Testis (tissue), 3 donors: Measurements from ENCODE around the gene GRID1. TPM values are rescaled to one million over a fixed set of nuclear protein-coding genes. Genes with fewer than 3 reads are reported as not detected.

Experiments used
- DNase-seq: peaks from one replicate; pipeline ENCODE4 v3.0.0-alpha.2; 2019
- H3K27ac ChIP-seq, 2 donors: fragments of 200-600 bp; sonication (generic); one replicate each; pipeline ENCODE4 v1.5.1; 2019
- H3K27me3 ChIP-seq: fragments of 200-600 bp; sonication (generic); one replicate; pipeline ENCODE4 v1.5.1; 2019
- H3K36me3 ChIP-seq: fragments of 200-600 bp; sonication (generic); one replicate; pipeline ENCODE4 v1.5.1; 2017; ENCODE audit warnings: low read depth; ENCODE audit errors: missing control alignments
- H3K4me1 ChIP-seq: fragments of 200-600 bp; sonication (generic); one replicate; pipeline ENCODE4 v1.5.1; 2019
- H3K4me3 ChIP-seq, 2 donors: fragments of 200-600 bp; sonication (generic); one replicate each; pipeline ENCODE4 v1.5.1; 2017 to 2019
- H3K9me3 ChIP-seq: fragments of 200-600 bp; sonication (generic); one replicate; pipeline ENCODE4 v1.5.1; 2017
- POLR2A ChIP-seq: fragments of 450-650 bp; IDR thresholded peaks from one replicate; pipeline ENCODE4 v1.6.1; 2017; ENCODE audit warnings: antibody characterized with exemption, mild to moderate bottlenecking, moderate library complexity
- WGBS, 2 donors: methylation state at CpG; one replicate each; pipeline ENCODE4 v1.1.5; 2018; 5-methylcytosine and 5-hydroxymethylcytosine counted together
- intact Hi-C: fragments of 100-400 bp; cut with DNase I; formaldehyde crosslinking; loops from one replicate; pipeline ENCODE4 v1.15.1; 2023; ENCODE audit warnings: low total_unique reads
- polyA plus RNA-seq: library from polyadenylated mRNA; stranded (reverse); fragments of 350-450 nt; fragmentation: Illumina TruSeq; extraction: RNeasy Lipid Tissue Mini Kit (QIAGEN cat#74804); gene quantifications from one replicate; pipeline ENCODE4 v1.2.3, GENCODE V29; 2014; ENCODE audit warnings: low read depth, low replicate concordance; ENCODE audit not compliant: insufficient read depth
- total RNA-seq, 2 donors: library from RNA; depleted of rRNA; stranded (reverse); fragments of >200 nt; gene quantifications; one replicate each; pipeline ENCODE4 v1.2.3, GENCODE V29; 2016
- TF ChIP-seq, protein P1 (sequence below), 3 experiments: fragments of 450-650 bp in 2 of 3; fragments of 200-600 bp in 1 of 3; sonication (generic) in 1 of 3; IDR thresholded peaks; one replicate each; pipeline ENCODE4 v1.5.1; 2016 to 2019; ENCODE audit warnings: antibody characterized with exemption in 3 of 3, mild to moderate bottlenecking in 2 of 3, moderate library complexity in 1 of 3

GRID1 gene
- total and polyA plus RNA-seq, 3 donors from 2014 or later, result 7.4 to 16.7 (median 8.1) TPM

DNA sequence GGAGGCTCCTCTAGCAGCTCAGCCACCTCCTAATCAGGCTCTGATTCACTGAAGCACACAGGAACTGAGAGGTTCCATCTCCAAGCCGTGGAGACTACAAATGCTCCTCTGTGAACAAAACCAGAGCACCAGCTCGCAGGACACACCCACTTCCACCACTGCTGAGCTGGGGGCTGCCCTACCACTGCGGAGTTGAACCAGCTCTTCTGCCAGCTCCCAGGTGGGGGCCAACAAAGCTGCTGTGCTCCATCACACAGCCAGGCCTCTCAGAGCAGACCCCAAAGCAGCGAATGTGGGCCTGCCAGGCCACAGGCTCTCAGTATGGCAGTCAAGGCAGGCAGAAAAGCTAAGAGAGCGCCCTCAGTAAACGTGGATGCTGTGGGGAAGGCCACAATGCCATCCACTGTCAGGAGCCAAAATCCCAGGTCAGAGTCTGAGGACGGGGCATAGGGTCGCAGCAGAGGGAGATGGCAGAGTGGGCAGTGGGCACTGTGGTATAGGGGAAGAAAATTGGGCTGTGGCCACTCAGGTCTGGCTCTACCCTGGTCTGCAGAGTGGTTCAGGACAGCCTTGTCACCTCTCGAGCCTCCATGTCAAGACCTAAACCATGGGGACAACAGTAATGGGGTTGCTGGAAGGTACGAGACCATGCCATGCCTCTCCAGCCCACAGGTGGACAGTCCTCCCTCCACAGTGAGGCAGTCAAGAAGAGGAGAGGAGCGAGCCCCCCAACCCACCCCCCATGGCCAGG lies 82.1 kb downstream of the GRID1 start:
- H3K27me3 ChIP-seq, result no peaks in the 10 kb centered on the region
- H3K4me1 ChIP-seq, result no peaks in the 10 kb centered on the region
- no peak overlapping the region for H3K27ac ChIP-seq
- TF ChIP-seq POLR2A, result no peak
- TF ChIP-seq, protein P1, sequence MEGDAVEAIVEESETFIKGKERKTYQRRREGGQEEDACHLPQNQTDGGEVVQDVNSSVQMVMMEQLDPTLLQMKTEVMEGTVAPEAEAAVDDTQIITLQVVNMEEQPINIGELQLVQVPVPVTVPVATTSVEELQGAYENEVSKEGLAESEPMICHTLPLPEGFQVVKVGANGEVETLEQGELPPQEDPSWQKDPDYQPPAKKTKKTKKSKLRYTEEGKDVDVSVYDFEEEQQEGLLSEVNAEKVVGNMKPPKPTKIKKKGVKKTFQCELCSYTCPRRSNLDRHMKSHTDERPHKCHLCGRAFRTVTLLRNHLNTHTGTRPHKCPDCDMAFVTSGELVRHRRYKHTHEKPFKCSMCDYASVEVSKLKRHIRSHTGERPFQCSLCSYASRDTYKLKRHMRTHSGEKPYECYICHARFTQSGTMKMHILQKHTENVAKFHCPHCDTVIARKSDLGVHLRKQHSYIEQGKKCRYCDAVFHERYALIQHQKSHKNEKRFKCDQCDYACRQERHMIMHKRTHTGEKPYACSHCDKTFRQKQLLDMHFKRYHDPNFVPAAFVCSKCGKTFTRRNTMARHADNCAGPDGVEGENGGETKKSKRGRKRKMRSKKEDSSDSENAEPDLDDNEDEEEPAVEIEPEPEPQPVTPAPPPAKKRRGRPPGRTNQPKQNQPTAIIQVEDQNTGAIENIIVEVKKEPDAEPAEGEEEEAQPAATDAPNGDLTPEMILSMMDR (IDR thresholded peaks at IDR 0.05), result no peak
- DNase-seq, result no peak
- no peaks in the 10 kb centered on the region for H3K9me3 ChIP-seq
- WGBS, 2 donors, result 82% methylated on average over 11 of the region's 11 CpGs
- H3K4me3 ChIP-seq, result no peak overlapping the region
- H3K36me3 ChIP-seq, result no peaks in the 10 kb centered on the region
- intact Hi-C loops, result no loop called here

DNA sequence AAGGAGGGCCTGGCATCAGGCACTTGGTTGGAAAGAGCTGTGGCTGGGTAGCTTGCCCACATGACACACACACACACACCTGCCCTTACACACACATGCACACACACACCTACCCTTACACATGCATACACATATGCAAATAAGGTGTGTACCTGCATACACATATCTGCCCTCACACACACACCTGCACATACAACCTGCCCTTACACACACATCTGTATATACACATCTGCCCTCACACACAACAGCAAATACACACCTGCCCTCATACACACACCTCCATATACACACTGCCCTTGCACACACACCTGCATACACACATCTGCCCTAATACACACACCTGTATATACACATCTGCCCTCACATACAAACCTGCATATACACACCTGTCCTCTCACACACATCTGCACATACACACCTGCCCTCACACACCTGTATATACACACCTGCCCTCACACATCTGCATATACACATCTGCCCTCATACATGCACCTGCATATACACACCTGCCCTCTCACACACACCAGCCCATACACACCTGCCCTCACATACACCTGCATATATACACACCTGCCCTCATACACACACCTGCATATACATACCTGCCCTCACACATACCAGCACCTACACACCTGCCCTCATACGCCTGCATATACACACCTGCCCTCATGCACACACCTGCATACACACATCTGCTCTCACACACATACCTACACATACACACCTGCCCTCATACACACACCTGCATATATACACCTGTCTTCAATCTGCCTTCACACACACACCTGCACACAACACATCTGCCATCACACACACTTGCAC lies 82.9 kb downstream of the GRID1 start:
- H3K36me3 ChIP-seq, result no peaks in the 10 kb centered on the region
- H3K27ac ChIP-seq, result no peak overlapping the region
- DNase-seq, result no peak
- H3K9me3 ChIP-seq, result no peaks in the 10 kb centered on the region
- no peaks in the 10 kb centered on the region for H3K4me1 ChIP-seq
- H3K4me3 ChIP-seq, result no peak overlapping the region
- TF ChIP-seq POLR2A, result no peak
- TF ChIP-seq, protein P1 (IDR thresholded peaks at IDR 0.05), result no peak
- intact Hi-C loops, result no loop called here
- H3K27me3 ChIP-seq, result no peaks in the 10 kb centered on the region
- 73 to 83% methylated on average over 1 of the region's 1 CpG for WGBS, 2 donors

DNA sequence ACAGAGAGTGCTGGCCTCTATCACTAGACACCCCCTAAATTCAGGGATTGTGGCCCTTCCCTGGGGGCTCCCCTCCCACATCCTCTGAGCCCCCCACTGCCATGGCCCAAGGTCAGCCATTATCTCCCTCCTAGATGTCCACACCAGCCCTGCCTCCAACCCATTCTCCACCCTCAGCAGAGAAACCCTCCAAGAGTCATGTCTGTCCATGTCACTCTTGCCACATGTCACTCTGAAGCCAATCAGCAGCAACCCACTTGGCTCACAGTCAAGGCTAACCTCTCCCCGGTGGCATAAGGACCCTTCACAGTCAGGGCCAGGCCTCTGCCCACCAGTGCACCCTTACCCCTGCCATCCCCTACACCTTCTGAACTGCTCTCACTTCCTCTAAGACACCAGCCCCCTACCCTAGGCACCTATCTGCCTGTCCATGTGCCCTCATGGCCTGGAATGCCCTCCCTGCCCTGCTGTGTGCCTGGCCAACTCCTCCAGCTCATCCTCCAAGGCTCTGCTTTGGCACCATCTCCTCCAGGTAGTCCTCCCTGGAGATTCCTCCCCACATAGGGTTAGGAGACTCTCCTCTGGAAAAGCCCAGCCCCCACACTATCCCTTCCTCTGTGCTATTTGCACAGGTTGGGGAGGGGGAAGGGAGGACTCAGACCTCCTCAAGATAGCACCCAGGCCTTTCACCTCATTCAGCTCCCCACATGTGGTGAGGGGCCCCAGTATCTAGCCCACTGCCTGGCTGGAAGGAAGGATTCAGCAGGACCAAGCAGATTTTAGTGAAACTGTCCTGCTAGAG lies 83.7 kb downstream of the GRID1 start:
- peak; percentile 9 for DNase-seq
- 83 to 88% methylated on average over 1 of the region's 1 CpG for WGBS, 2 donors
- Histone ChIP-seq H3K27me3 (no peaks in the 10 kb centered on the region), H3K9me3 (no peaks in the 10 kb centered on the region), H3K36me3 (no peaks in the 10 kb centered on the region), H3K27ac (no peak overlapping the region), H3K4me3 (no peak overlapping the region), H3K4me1 (no peaks in the 10 kb centered on the region)
- intact Hi-C loops, result no loop called here
- TF ChIP-seq, protein P1 (IDR thresholded peaks at IDR 0.05), result no peak
- no peak for TF ChIP-seq POLR2A

DNA sequence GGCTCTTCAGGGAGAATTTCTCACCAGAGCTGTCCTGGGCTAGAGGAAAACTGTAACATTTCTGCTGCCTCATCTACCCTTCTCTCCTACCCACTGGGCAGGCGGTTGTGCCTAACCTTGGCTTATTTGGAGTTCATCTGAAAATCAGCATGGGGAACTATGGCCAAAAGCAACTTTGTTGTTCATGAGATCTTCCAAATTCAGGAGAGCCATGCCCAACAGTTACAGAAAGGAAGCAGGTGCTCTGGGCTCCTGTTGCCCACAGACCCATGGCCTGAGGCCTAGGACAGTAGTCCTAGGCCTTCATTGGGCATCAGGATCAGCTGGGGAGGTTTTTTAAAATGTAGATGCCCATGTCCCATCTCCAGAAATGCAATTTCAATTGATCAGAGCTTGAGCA lies 85.2 kb downstream of the GRID1 start:
- no peak overlapping the region for H3K27ac ChIP-seq
- H3K36me3 ChIP-seq, result no peaks in the 10 kb centered on the region
- no peaks in the 10 kb centered on the region for H3K4me1 ChIP-seq
- H3K27me3 ChIP-seq, result no peaks in the 10 kb centered on the region
- no peak for TF ChIP-seq POLR2A
- TF ChIP-seq, protein P1 (IDR thresholded peaks at IDR 0.05), result no peak
- 86% methylated on average over 1 of the region's 1 CpG; no CpG with 5 or more reads in 1 of the 2 donors for WGBS, 2 donors
- no peak for DNase-seq
- intact Hi-C loops, result no loop called here
- no peaks in the 10 kb centered on the region for H3K9me3 ChIP-seq
- H3K4me3 ChIP-seq, result no peak overlapping the region
